Muscle of arm (tissue), 12 donors: ENCODE data around the gene OPCML. TPM values are rescaled to one million over a fixed set of nuclear protein-coding genes. Genes with fewer than 3 reads are reported as not detected.

ENCODE experiments used
- DNase-seq: peaks from one replicate; pipeline ENCODE4 v3.0.0-alpha.2; 2013
- polyA plus RNA-seq, 12 donors: library from polyadenylated mRNA; unstranded; fragments of 120-200 nt; gene quantifications; one replicate each; pipeline ENCODE4 v1.2.1, GENCODE V29; 2013; ENCODE audit not compliant: insufficient read length in 12 of 12

Gene OPCML
- polyA plus RNA-seq, 12 donors = 1.1 to 3.0 (median 1.8) TPM; not detected in 1

GRCh38 chr11:133134314-133135173 lies 397.8 kb downstream of the OPCML start:
- peak; percentile 38 for DNase-seq

GRCh38 chr11:133133606-133134005 lies 398.7 kb downstream of the OPCML start:
- no peak for DNase-seq

GRCh38 chr11:133133050-133133449 lies 399.3 kb downstream of the OPCML start:
- DNase-seq = no peak

- no peak for DNase-seq
These were observed 404.6 kb downstream of the OPCML start for GRCh38 chr11:133127741-133128140.

GRCh38 chr11:133123796-133124195 lies 408.5 kb downstream of the OPCML start:
- DNase-seq = no peak

GRCh38 chr11:133123366-133123765 lies 408.9 kb downstream of the OPCML start:
- no peak for DNase-seq

GRCh38 chr11:133122256-133122655 lies 410.0 kb downstream of the OPCML start:
- DNase-seq = no peak

GRCh38 chr11:133118563-133119268 lies 413.6 kb downstream of the OPCML start:
- DNase-seq = no peak

GRCh38 chr11:133115099-133115498 lies 417.2 kb downstream of the OPCML start:
- no peak for DNase-seq

- DNase-seq = no peak
These were observed 424.5 kb downstream of the OPCML start for GRCh38 chr11:133107763-133108162.

GRCh38 chr11:133107136-133107535 lies 425.2 kb downstream of the OPCML start:
- no peak for DNase-seq

- no peak for DNase-seq
These were observed 425.9 kb downstream of the OPCML start for GRCh38 chr11:133106417-133106816.

GRCh38 chr11:133104009-133104744 lies 428.1 kb downstream of the OPCML start:
- DNase-seq = no peak

GRCh38 chr11:133096981-133097380 lies 435.3 kb downstream of the OPCML start:
- DNase-seq = no peak

GRCh38 chr11:133086518-133086917 lies 445.8 kb downstream of the OPCML start:
- no peak for DNase-seq

- peak; percentile 51 for DNase-seq
These were observed 449.3 kb downstream of the OPCML start for GRCh38 chr11:133082841-133083488.

- no peak for DNase-seq
These were observed 449.9 kb downstream of the OPCML start for GRCh38 chr11:133082453-133082781.

GRCh38 chr11:133081730-133082452 lies 450.4 kb downstream of the OPCML start:
- no peak for DNase-seq

- DNase-seq = no peak
These were observed 451.3 kb downstream of the OPCML start for GRCh38 chr11:133081020-133081419.

GRCh38 chr11:133078591-133079404 lies 453.5 kb downstream of the OPCML start:
- DNase-seq = peak; percentile 54
